SK-N-SH (cell line): ENCODE results near the gene FAT1. TPM values are rescaled to one million over a fixed set of nuclear protein-coding genes. Genes with fewer than 3 reads are reported as not detected.

Source experiments
- CTCF ChIA-PET: fragments of 300-600, 350-600 bp; formaldehyde crosslinking; extraction: SDS; loops from one replicate; lab custom pipeline; 2021; lab: Yijun Ruan, JAX
- POLR2A ChIA-PET: fragments of 350-600 bp; sonication (Branson Sonifier 250); formaldehyde crosslinking; extraction: SDS; loops from one replicate; lab custom pipeline; 2020; ENCODE audit warnings: antibody characterized with exemption, inconsistent platforms; lab: Yijun Ruan, JAX
- DNase-seq: peaks from one replicate; pipeline ENCODE4 v3.0.0; 2012
- H2AFZ ChIP-seq: fragments of 200-600 bp; sonication (generic); 2 replicates; pipeline ENCODE4 v1.8.1; 2016; ENCODE audit warnings: antibody characterized with exemption, mild to moderate bottlenecking, low read depth
- H3F3A ChIP-seq: fragments of 200-600 bp; sonication (generic); replicated peaks from 2 replicates; pipeline ENCODE3; 2016; ENCODE audit warnings: antibody characterized with exemption, mild to moderate bottlenecking; ENCODE audit not compliant: insufficient read depth
- H3K27ac ChIP-seq, 2 experiments: fragments of 200-500 bp in 1 of 2; fragments of 200-600 bp in 1 of 2; sonication (Bioruptor generic) in 1 of 2; sonication (generic), shearing (Covaris generic) in 1 of 2; 2 replicates each; pipeline versions ENCODE4 v1.5.1 to v1.6.1; 2014 to 2016; ENCODE audit warnings: low read depth in 2 of 2, inconsistent platforms in 1 of 2, low read length in 1 of 2, mild to moderate bottlenecking in 1 of 2, mixed read lengths in 1 of 2
- H3K27me3 ChIP-seq: fragments of 200-600 bp; sonication (generic), shearing (Covaris generic); 2 replicates; pipeline ENCODE4 v1.6.1; 2016; ENCODE audit warnings: mixed run types; ENCODE audit not compliant: insufficient read depth
- H3K36me3 ChIP-seq, 2 experiments: fragments of 200-500 bp in 1 of 2; fragments of 200-600 bp in 1 of 2; sonication (Bioruptor generic) in 1 of 2; sonication (generic) in 1 of 2; replicated peaks in 1 of 2; 2 replicates each; pipeline versions ENCODE3 to v1.5.1; 2014 to 2016; ENCODE audit warnings: low read length in 1 of 2, mild to moderate bottlenecking in 1 of 2; ENCODE audit not compliant: insufficient read depth in 2 of 2, control insufficient read depth in 1 of 2
- H3K4me1 ChIP-seq, 2 experiments: fragments of 200-500 bp in 1 of 2; fragments of 200-600 bp in 1 of 2; sonication (Bioruptor generic) in 1 of 2; sonication (generic), shearing (Covaris generic) in 1 of 2; 2 replicates each; pipeline versions ENCODE4 v1.5.1 to v1.6.1; 2014 to 2016; ENCODE audit warnings: low read depth in 1 of 2, low read length in 1 of 2, mixed run types in 1 of 2; ENCODE audit not compliant: insufficient read depth in 2 of 2, control insufficient read depth in 1 of 2
- H3K4me2 ChIP-seq: fragments of 200-600 bp; sonication (generic), shearing (Covaris generic); 2 replicates; pipeline ENCODE4 v1.6.1; 2017; ENCODE audit warnings: mixed run types
- H3K4me3 ChIP-seq, 2 experiments: fragments of 200-500 bp in 1 of 2; fragments of 200-600 bp in 1 of 2; sonication (Bioruptor generic) in 1 of 2; sonication (generic), shearing (Covaris generic) in 1 of 2; 2 replicates each; pipeline versions ENCODE4 v1.5.1 to v1.8.1; 2014 to 2016; ENCODE audit warnings: low read depth in 2 of 2, inconsistent platforms in 1 of 2, low read length in 1 of 2, mild to moderate bottlenecking in 1 of 2, mixed read lengths in 1 of 2, moderate library complexity in 1 of 2
- H3K79me2 ChIP-seq: fragments of 200-600 bp; sonication (generic); 2 replicates; pipeline ENCODE4 v1.8.1; 2017; ENCODE audit warnings: mild to moderate bottlenecking; ENCODE audit not compliant: insufficient read depth
- H3K9ac ChIP-seq: fragments of 200-600 bp; sonication (generic); 2 replicates; pipeline ENCODE4 v1.6.1; 2017; ENCODE audit warnings: mixed run types
- H3K9me2 ChIP-seq: fragments of 200-600 bp; sonication (generic); 2 replicates; pipeline ENCODE4 v1.6.1; 2017; ENCODE audit warnings: mixed run types
- H3K9me3 ChIP-seq: fragments of 200-600 bp; sonication (generic); 2 replicates; pipeline ENCODE4 v1.6.1; 2017; ENCODE audit warnings: mixed run types, mild to moderate bottlenecking, moderate library complexity
- H4K20me1 ChIP-seq: fragments of 200-600 bp; sonication (generic); 2 replicates; pipeline ENCODE4 v1.6.1; 2017; ENCODE audit warnings: mild to moderate bottlenecking, mixed run types; ENCODE audit not compliant: insufficient read depth
- CTCF ChIP-seq: fragments of 200-600 bp; sonication (generic); IDR thresholded peaks from 2 replicates; pipeline ENCODE4 v1.6.1; 2017; ENCODE audit warnings: antibody characterized with exemption, mild to moderate bottlenecking, moderate library complexity
- EP300 ChIP-seq, 2 experiments: IDR thresholded peaks; 2 replicates each; pipeline versions ENCODE4 v1.4.0 to v1.6.1; 2012; ENCODE audit warnings: borderline replicate concordance in 1 of 2, low read depth in 1 of 2, low read length in 1 of 2
- EZH2phosphoT487 ChIP-seq: fragments of 200-600 bp; sonication (generic); IDR thresholded peaks from 2 replicates; pipeline ENCODE4 v1.6.1; 2017; ENCODE audit warnings: low read depth, mixed run types, mild to moderate bottlenecking, antibody characterized with exemption, moderate library complexity, borderline replicate concordance
- FOSL2 ChIP-seq: IDR thresholded peaks from 2 replicates; pipeline ENCODE4 v1.4.0; 2012; ENCODE audit warnings: low read depth, mild to moderate bottlenecking, moderate library complexity, borderline replicate concordance
- FOXJ3 ChIP-seq: sonication (generic); formaldehyde crosslinking; IDR thresholded peaks from 2 replicates; pipeline ENCODE4 v1.5.1; 2020; ENCODE audit warnings: mild to moderate bottlenecking, missing genetic modification reagents
- FOXM1 ChIP-seq: IDR thresholded peaks from 2 replicates; pipeline ENCODE4 v1.4.0; 2012; ENCODE audit warnings: low read depth, mild to moderate bottlenecking
- GATA2 ChIP-seq: sonication (generic); formaldehyde crosslinking; IDR thresholded peaks from 2 replicates; pipeline ENCODE4 v1.5.0; 2020; ENCODE audit warnings: mild to moderate bottlenecking, missing genetic modification reagents
- JUND ChIP-seq: IDR thresholded peaks from 2 replicates; pipeline ENCODE4 v1.4.0; 2012
- MAX ChIP-seq: IDR thresholded peaks from 2 replicates; pipeline ENCODE4 v1.4.0; 2012; ENCODE audit warnings: low read depth
- MXI1 ChIP-seq: IDR thresholded peaks from 2 replicates; pipeline ENCODE4 v1.6.1; 2012; ENCODE audit warnings: mild to moderate bottlenecking, low read depth, low read length, improper control_type of control experiment
- NRF1 ChIP-seq: IDR thresholded peaks from 2 replicates; pipeline ENCODE4 v1.6.1; 2012; ENCODE audit warnings: low read depth, mild to moderate bottlenecking, low read length
- PBX3 ChIP-seq: IDR thresholded peaks from 2 replicates; pipeline ENCODE4; 2012
- POLR2AphosphoS5 ChIP-seq: IDR thresholded peaks from 2 replicates; pipeline ENCODE4 v1.6.1; 2012; ENCODE audit warnings: low read depth, low read length
- RXRA ChIP-seq: IDR thresholded peaks from 2 replicates; pipeline ENCODE4 v1.4.0; 2012; ENCODE audit warnings: low read depth, mild to moderate bottlenecking, borderline replicate concordance
- SMC3 ChIP-seq: IDR thresholded peaks from 2 replicates; pipeline ENCODE4 v1.6.1; 2012; ENCODE audit warnings: low read depth, low read length, improper control_type of control experiment
- TAF1 ChIP-seq: IDR thresholded peaks from 2 replicates; pipeline ENCODE4 v1.6.1; 2012; ENCODE audit warnings: low read depth, mild to moderate bottlenecking, low read length, moderate library complexity, borderline replicate concordance
- USF1 ChIP-seq: IDR thresholded peaks from 2 replicates; pipeline ENCODE4 v1.4.0; 2012; ENCODE audit warnings: low read depth, borderline replicate concordance
- ZBTB33 ChIP-seq: IDR thresholded peaks from 2 replicates; pipeline ENCODE4 v1.4.0; 2012; ENCODE audit warnings: low read depth, borderline replicate concordance
- WGBS: methylation state at CpG from one replicate; pipeline ENCODE4 v1.1.6; 2017; ENCODE audit warnings: low lambda C conversion rate; 5-methylcytosine and 5-hydroxymethylcytosine counted together
- polyA plus RNA-seq, 3 experiments: library from polyadenylated mRNA; depleted of rRNA; stranded (reverse); fragments of >200 nt; gene quantifications; 2 replicates each; pipeline ENCODE4 v1.2.3, GENCODE V29; 2012

FAT1 gene
- polyA plus RNA-seq, 1 of the 3 experiments (the other 2 are of a cell fraction), result 41.3 TPM

GRCh38 chr4:186591651-186592050 lies 132.0 kb downstream of the FAT1 start:
- Histone ChIP-seq H3K9ac (no peak overlapping the region), H3K9me2 (no peaks in the 10 kb centered on the region), H3K4me1 (no peaks in the 10 kb centered on the region), H3K4me3 (no peak overlapping the region), H3K4me2 (no peak overlapping the region), H3K9me3 (no peaks in the 10 kb centered on the region), H3K79me2 (no peaks in the 10 kb centered on the region; the same call in 1 of the 2 replicates), H2AFZ (no peak overlapping the region), H3K27ac (no peak overlapping the region), H3K27me3 (no peaks in the 10 kb centered on the region; the same call in 1 of the 2 replicates), H4K20me1 (no peaks in the 10 kb centered on the region)
- POLR2A ChIA-PET, result no interaction called here
- WGBS, result 64% methylated on average over 6 of the region's 6 CpGs
- CTCF ChIA-PET, result interaction anchor here (0.9 to 1.2 kb wide), 2 partner anchors 295 to 910 kb away, joined by 3 to 4 read pairs; no protein-coding TSS in a partner anchor
- TF ChIP-seq FOXM1 (no peak), EP300 (IDR thresholded peaks at IDR 0.05; ENCODE audit: borderline replicate concordance in 1 of 2, low read depth in 1 of 2, low read length in 1 of 2) (no peak), SMC3 (no peak), RXRA (no peak), NRF1 (no peak), ZBTB33 (no peak), USF1 (no peak), POLR2AphosphoS5 (no peak), MAX (no peak), FOXJ3 (no peak), GATA2 (CRISPR knock-in tag) (no peak), TAF1 (no peak), PBX3 (no peak), EZH2phosphoT487 (no peak)
- TF ChIP-seq, all 33 proteins: peak for 0
- Histone ChIP-seq H3F3A (no peaks in the 10 kb centered on the region), H3K36me3 (peaks cover 13 to 18% of the 10 kb centered on the region in 2 experiments)
- DNase-seq, result no peak

GRCh38 chr4:186588503-186588902 lies 135.2 kb downstream of the FAT1 start:
- WGBS, result 81% methylated on average over 20 of the region's 20 CpGs
- Histone ChIP-seq H3K27ac (no peak overlapping the region), H4K20me1 (no peaks in the 10 kb centered on the region), H3K9ac (no peak overlapping the region), H3K4me3 (no peak overlapping the region), H2AFZ (no peak overlapping the region), H3K36me3 (peaks cover 10 to 13% of the 10 kb centered on the region in 2 experiments), H3K4me2 (no peak overlapping the region), H3K79me2 (no peaks in the 10 kb centered on the region; the same call in 1 of the 2 replicates), H3K9me2 (no peaks in the 10 kb centered on the region), H3F3A (no peaks in the 10 kb centered on the region), H3K4me1 (no peaks in the 10 kb centered on the region), H3K27me3 (no peaks in the 10 kb centered on the region; the same call in 1 of the 2 replicates), H3K9me3 (no peaks in the 10 kb centered on the region)
- ChIA-PET POLR2A (no interaction called here), CTCF (interaction anchor here (0.8 to 8.0 kb wide), 10 partner anchors 9 to 299 kb away, joined by 3 to 97 read pairs (median 6); no protein-coding TSS in a partner anchor)
- no peak for DNase-seq
- TF ChIP-seq POLR2AphosphoS5, result no peak
- no peak for TF ChIP-seq JUND
- TF ChIP-seq MXI1, result no peak
- TF ChIP-seq CTCF, result no peak
- TF ChIP-seq FOSL2, result no peak
